ENCODE data around the gene PDZRN3.
A peak's percentile ranks its signal among the peaks of the same experiment; 100 is the strongest.

Gene PDZRN3

DNA sequence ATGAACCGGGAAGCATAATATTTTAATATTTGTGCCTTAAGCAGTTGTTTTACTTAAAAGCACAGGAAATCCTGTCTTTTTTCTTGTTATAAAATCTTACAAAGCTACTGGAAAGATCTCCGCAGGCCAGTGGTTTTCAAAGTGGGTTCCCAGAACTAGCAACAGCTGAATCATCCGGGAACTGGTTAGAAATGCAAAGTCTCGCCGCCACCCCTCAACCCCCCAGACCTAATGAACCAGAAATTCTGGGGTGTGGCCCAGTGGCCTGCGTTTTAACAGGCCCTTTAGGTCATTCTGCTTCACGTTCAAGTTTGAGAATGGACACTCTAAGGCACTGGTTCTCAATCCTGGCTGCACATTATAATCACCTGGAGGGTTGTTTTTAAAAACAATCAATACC is 74.7 kb downstream of the PDZRN3 start:
- DNase-seq: no peak

DNA sequence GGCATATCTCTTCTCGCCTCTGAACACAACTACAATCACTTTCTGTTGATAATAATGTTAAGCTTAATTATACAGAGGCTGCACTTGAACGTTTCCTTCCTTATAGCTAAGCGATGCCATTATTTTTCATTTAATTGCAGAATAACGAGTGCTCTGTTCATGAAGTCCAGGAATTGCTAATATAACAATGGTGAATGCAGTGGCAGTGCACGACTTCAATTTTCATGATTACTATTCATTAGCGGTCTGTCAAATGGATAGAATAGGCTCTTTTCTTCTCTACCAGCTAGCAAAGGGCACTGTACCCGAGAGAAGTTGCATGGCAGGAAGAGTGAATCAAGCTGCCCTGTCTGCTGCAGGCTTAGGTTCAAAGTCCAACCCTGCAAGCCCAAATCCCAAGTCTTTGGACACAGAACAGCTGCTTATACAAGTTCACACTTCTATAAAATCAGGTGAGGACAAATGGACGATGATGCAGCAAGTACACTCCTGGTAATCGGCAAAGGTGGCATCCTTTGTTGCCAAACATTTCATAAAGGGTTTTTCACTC is 75.6 kb downstream of the PDZRN3 start:
- no peak for DNase-seq

- no peak for DNase-seq
Observed at GRCh38 chr3:73548436-73548835, 76.3 kb downstream of the PDZRN3 start.

DNA sequence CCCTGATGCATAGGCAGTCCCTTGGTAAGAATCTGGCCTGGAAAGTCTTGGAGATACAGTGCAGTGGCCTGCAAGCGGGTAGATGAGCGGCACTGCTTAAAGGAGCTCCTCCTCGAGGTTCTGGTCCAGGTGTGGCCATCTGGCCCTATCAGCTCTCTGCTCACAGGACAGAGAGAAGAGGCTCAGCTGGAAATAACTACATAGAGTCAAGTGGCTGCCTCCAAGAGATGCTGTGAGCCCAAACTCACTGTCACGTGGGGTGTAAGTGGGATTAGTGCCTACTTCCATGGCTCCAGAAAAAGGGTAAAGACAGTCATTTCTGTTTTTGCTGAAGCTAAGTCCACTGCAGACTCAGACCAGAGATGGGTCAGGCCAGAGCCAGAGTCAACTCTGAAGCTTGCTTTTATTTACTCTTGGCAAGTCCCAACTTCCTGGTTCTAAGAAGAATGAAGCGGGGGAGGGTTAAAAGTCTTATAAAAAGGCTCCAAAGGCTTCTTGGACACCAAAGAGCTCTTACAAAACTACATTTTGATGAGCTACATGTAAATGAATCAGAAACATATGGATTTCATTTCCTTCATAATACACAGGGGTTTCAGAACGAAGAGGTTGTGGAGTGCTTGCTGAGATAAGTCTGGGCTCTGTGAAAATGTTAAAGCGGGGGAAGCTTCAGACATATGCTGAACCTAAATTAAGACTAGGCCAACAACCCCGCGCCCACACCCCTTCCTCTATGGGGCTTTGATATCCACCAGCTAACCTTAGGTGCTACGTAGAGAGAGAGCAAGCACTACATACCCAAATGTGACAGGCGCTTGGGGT is 77.1 kb downstream of the PDZRN3 start:
- no peak for DNase-seq

- DNase-seq: no peak
Observed at GRCh38 chr3:73546961-73547360, 77.8 kb downstream of the PDZRN3 start.

DNA sequence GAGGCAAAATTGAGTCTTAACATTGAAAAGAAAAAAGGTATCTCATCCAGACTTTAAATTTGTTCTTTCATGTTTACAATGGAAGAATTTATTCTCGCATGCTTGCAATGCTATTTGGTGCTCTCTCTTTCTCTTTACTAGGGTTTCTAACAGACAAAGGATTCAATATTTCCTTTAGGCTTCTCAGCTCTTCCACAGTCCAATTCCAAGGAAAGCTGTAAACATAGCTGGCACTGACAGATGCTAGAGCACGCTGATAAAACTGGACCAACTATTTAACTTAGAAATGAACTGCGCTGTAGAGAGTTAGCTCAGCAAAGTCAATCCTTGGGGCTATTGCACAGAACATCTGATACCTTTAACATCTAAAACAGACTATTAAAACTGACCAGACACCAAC is 81.3 kb downstream of the PDZRN3 start:
- DNase-seq: no peak

- no peak for DNase-seq
Observed at GRCh38 chr3:73542136-73542535, 82.6 kb downstream of the PDZRN3 start.

DNA sequence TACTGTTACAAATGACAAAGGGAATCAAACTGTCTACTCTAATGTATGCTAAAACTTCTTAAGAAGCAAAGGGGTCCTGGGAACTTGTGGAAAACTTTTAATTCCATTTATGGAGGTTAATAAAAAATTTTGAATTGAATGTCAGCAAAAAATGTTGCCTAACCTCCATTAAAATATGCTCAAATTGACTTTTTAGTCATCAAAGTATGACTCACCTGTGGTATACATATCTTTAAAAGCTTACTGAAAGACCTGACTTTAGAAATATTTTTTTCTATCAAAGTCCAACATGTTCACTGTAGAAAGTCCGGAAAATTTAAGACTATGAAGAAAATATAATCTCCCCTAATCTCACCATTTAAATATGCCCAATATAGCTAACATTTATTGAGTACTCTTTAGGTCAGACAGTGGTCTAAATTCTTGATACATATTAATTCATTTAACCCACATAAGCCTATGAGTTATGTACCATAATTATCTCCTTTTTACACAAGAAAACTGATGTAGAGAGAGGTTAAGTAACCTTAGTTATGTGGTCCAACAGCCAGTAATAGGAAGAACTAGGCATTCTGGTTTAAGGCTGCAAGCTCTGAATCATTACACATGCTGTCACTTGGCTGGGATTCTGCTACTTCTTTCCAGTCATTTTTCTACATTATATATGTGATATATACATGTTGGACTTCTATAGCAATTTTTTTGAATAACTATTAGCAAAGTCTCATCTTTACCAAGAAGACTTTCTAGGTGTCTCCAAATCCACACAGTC is 83.6 kb downstream of the PDZRN3 start:
- DNase-seq: no peak

DNA sequence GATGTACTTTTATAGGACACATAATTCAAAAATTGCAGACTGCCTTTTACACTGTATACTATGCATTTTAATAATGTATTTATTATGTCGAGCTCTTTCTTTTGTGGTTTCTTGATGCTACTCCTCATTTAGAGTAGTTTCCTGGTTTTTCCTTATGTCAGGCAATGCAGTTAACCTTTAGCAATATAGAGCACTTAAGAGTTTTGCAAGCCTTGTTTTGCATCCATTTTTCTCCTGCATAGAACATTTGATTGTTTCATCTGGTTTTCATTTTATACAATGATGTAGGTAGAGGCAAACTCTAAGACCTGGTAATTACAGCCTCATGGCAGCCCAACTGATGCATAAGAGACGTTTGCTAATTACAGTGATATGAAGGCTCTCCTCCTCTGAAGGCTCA is 86.3 kb downstream of the PDZRN3 start:
- DNase-seq: no peak

DNA sequence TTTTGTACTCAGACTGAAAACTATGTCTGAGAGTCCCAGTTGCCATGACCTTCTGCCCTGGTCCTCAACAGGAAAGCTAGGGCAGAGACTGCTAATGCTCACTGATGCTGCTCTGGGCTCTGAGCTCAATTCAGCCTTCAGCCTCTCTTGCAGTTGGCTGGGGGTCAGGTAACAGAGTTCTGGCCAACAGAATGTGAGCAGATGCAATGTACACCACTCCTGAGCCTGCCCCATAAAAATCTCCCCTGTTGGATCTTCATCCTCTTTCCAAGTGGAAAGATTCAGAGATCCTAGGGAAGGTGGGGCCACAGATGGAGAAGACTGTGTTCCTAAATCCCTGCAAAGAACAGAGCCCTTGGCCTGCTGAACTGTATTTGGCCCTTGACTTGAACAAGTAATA is 87.8 kb downstream of the PDZRN3 start:
- DNase-seq: no peak

GRCh38 chr3:73536336-73536895 is 88.3 kb downstream of the PDZRN3 start:
- no peak for DNase-seq

DNA sequence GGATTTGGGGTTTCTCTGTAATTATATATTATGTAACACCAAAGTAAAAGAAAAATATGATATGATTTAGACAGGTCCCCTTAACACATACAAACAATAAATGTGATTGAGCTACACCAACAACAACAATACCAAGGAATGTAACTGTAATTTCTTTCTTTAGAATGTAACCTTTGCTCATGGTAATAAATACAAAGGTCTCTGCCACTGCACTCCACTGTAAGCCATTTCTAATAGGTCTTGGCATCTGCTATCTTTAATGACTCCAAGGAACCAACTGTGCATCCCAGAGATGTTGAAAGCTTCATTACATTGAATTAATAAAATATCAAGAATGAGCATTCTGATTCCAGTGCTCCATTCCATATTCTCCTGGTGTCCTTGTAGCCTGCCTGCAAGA is 88.8 kb downstream of the PDZRN3 start:
- no peak for DNase-seq

DNA sequence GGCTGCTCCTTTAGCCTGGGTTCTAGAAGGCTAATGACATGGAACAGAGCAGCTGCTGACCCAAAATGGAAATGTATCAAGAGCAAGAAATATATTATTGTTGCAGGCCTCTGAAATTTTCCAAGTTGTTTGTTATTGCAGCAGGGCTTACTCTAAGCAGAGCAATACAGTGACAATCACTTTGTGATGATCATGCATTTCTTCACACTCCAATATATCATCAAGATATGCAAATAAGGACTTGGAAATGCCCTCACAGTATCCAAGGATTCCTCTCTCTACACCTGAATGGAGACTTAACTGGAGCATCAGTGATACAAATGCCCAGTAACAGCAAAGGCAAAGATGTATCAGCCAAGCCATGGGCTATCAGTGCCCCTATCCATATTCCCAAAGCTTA is 89.6 kb downstream of the PDZRN3 start:
- DNase-seq: no peak

GRCh38 chr3:73530022-73530396 is 94.7 kb downstream of the PDZRN3 start:
- no peak for DNase-seq

DNA sequence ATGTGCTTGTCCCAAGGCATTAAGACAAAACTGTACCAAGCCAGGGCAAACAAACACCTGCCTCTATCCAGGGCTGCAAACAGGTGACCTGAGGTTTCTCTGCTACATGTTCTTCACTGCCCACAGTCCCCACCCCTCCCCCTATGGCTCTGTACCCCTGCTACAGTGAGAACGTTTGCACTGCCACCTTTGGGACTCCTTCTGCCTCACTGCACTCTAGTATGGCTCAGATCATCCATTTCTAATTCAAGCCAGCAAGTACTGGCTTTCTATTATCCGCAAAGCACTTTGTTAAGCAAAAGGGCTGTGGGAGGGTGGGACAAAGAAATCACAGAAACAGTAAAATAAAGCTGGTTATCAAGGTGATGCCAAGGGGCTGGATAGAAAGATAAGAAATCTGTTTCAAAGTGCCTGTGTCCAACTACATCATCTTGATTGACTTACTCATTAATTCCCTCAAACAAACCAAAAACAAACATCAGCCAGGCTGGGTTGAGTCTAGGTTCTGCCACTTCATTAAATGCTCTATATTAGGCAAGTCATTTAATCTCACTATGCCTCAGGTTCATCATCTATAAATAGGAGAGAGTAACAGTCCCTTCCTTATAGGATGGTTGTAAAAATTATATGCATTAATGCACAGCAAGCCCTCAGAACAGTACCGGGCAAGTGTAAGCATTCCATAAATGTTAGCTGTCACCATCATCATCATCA is 95.3 kb downstream of the PDZRN3 start:
- no peak for DNase-seq

DNA sequence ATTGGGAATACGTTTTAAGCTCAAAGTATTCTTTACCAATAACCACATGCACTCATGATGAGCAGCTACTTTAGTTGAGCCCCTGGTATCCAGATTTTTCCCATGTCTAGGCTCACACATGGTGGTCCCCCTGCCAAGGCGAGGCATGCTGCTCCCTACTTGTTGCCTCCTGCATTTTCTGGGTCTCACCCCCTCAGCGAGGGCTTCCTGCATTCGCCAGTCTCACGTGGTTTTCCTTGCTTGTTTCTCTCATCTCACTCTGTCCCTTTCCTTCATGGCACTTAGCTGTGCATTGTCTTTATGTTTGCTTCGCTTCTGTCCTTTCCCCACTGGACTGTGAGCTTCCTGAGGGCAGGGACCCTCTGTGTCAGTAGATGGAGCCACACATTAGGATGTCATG is 99.2 kb downstream of the PDZRN3 start:
- DNase-seq: no peak

DNA sequence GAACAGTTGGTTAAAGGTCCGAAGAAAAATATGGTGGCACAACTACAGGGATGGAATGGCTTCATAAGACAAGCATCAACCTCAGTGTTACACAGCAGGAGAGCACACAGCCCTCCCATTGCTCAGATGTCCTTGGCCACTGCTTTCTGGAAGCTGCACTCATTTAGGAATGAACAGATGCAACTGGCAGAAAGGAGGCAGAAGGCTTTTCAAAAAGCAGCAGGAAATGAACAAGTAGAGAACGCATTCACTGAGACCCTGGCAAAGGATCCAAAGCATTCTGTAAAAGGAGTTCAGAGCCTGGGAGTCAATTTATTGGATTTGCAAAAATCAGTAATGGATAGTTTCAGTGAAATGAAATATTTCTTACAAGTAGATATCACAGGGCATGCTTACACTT is 101.1 kb downstream of the PDZRN3 start:
- DNase-seq: peak in 1 of 2 experiments; percentile 33

GRCh38 chr3:73521734-73522336 is 102.9 kb downstream of the PDZRN3 start:
- DNase-seq: no peak

GRCh38 chr3:73520931-73521461 is 103.7 kb downstream of the PDZRN3 start:
- DNase-seq: peak; percentile 11 to 57

- no peak for DNase-seq
Observed at GRCh38 chr3:73516631-73517030, 108.1 kb downstream of the PDZRN3 start.

DNA sequence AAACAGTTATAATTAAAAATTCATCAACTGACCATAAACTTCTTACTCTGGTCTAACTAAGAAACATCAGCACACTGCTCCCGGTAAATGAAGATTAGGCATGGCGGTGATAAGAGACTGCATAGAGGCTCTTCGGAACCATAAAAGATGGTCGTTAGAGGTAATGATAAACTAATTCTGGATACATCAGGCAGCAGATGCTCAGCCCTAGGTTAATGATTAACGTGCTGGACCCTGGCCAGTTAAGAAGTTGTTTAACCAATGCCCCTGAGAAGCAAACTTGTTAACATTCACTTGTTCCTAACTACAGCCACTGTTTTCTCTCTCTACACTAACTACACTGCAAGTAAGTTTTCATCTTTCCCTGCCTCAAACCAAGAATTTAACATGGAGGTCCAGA is 111.5 kb downstream of the PDZRN3 start:
- DNase-seq: no peak

Measured in NCI-H446 (cell line).